ENCODE data around the gene ZNF423. TPM values are rescaled to one million over a fixed set of nuclear protein-coding genes. Genes with fewer than 3 reads are reported as not detected.

The ZNF423 gene
- polyA plus RNA-seq, 4 donors: 0.54 to 10.3 (median 2.9) TPM; not detected in 1

DNA sequence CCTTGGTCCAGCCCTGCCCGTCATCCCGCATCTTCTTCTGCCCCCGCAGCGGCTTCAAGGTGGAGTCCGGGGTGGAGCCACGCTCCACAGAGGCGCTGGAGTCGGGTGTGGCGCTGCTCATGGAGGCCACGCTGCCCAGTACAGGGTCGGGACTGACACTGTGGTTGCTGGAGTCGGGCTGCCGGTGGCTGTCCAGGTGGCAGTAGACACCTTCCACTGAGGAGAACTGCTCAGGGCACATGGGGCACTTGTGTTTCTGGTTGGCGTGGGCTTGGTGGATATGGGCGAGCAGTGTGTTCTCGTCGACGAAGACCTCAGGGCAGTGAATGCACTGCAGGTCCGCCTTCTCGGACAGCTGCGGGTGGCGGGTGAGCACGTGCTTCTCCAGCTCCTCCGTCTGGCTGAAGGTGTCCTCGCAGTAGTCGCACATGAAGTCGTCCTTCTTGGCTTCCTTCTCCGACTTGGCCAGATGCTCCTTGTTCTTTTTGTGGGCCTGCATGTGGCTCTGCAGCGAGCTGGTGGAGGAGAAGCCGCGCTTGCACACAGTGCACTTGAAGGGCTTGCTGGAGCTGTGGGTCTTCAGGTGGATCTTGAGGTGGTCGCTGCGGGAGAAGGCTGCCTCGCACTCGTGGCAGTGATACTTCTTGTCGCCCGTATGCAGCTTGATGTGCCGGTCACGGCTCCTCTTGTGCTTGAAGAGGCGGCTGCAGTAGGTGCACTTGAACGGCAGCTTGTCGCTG, 217.8 kb downstream of the ZNF423 start:
- Histone ChIP-seq H3K4me1 (ENCODE audit: control insufficient read depth in 3 of 3, insufficient read depth in 2 of 3, low read depth in 1 of 3, low read length in 2 of 3) (peaks cover 0 to 20% (median 0%) of the 10 kb centered on the region in 3 donors), H3K4me3 (ENCODE audit: low read depth in 1 of 3, low read length in 3 of 3) (no peak overlapping the region), H3K27me3 (ENCODE audit: control insufficient read depth in 3 of 3, insufficient read depth in 3 of 3, low read length in 3 of 3) (no peaks in the 10 kb centered on the region), H3K36me3 (ENCODE audit: control insufficient read depth in 3 of 3, insufficient read depth in 2 of 3, low read depth in 1 of 3, low read length in 3 of 3) (peaks cover 0 to 44% (median 0%) of the 10 kb centered on the region in 3 donors), H3K9me3 (ENCODE audit: control insufficient read depth in 2 of 2, insufficient read depth in 1 of 2, low read depth in 1 of 2, low read length in 1 of 2) (no peaks in the 10 kb centered on the region), H3K27ac (ENCODE audit: low read depth in 1 of 3, low read length in 2 of 3) (no peak overlapping the region)
- no peak for FAIRE-seq
- DNase-seq: no peak
- WGBS, 3 donors: 87 to 91% (median 91%) methylated on average over 42 of the region's 42 CpGs

DNA sequence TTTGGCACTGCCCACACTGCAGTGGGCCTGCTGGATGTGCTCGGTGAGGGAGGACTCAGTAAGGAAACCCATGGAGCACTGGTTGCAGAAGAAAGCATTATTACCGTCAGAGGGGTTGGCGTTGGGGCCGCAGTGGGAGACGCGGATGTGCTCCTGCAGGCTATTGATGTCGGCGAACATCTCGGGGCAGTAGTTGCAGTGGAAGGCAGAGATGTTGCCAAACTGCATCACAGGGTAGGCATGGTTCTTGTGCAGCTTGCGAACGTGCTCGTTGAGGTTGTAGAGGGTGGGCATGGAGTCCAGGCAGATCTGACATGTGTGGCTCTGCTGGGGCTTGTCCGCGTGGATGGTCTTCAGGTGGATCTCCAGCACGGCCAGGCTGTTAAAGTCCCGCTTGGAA, 218.4 kb downstream of the ZNF423 start:
- FAIRE-seq (no peak), DNase-seq (no peak)
- Histone ChIP-seq H3K27me3 (ENCODE audit: control insufficient read depth in 3 of 3, insufficient read depth in 3 of 3, low read length in 3 of 3) (no peaks in the 10 kb centered on the region), H3K36me3 (ENCODE audit: control insufficient read depth in 3 of 3, insufficient read depth in 2 of 3, low read depth in 1 of 3, low read length in 3 of 3) (peaks cover 0 to 48% (median 0%) of the 10 kb centered on the region in 3 donors), H3K4me3 (ENCODE audit: low read depth in 1 of 3, low read length in 3 of 3) (no peak overlapping the region), H3K4me1 (ENCODE audit: control insufficient read depth in 3 of 3, insufficient read depth in 2 of 3, low read depth in 1 of 3, low read length in 2 of 3) (peaks cover 0 to 20% (median 0%) of the 10 kb centered on the region in 3 donors), H3K27ac (ENCODE audit: low read depth in 1 of 3, low read length in 2 of 3) (no peak overlapping the region), H3K9me3 (ENCODE audit: control insufficient read depth in 2 of 2, insufficient read depth in 1 of 2, low read depth in 1 of 2, low read length in 1 of 2) (no peaks in the 10 kb centered on the region)
- WGBS, 3 donors: 95 to 97% (median 96%) methylated on average over 16 of the region's 16 CpGs

DNA sequence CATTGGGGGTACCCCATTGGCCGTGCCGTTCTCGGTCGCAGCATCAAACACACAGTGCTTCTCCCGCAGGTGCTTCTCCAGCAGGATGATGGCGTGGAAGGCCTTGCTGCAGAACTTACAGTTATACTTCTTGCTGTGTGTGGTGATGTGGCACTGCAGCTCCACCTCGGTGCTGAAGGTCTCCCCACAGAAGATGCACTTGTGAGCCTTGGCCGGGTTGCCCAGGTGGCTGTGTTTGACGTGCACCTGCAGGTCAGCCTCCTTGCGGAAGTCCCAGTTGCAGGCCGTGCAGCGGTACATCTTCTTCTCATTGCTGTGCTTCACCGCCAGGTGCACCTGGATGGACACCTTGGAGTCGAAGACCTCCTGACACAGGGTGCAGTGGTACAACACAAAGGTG, 219.3 kb downstream of the ZNF423 start:
- Histone ChIP-seq H3K4me1 (ENCODE audit: control insufficient read depth in 3 of 3, insufficient read depth in 2 of 3, low read depth in 1 of 3, low read length in 2 of 3) (peaks cover 0 to 25% (median 0%) of the 10 kb centered on the region in 3 donors), H3K27ac (ENCODE audit: low read depth in 1 of 3, low read length in 2 of 3) (no peak overlapping the region), H3K36me3 (ENCODE audit: control insufficient read depth in 3 of 3, insufficient read depth in 2 of 3, low read depth in 1 of 3, low read length in 3 of 3) (peaks cover 0 to 53% (median 0%) of the 10 kb centered on the region in 3 donors), H3K9me3 (ENCODE audit: control insufficient read depth in 2 of 2, insufficient read depth in 1 of 2, low read depth in 1 of 2, low read length in 1 of 2) (no peaks in the 10 kb centered on the region), H3K27me3 (ENCODE audit: control insufficient read depth in 3 of 3, insufficient read depth in 3 of 3, low read length in 3 of 3) (no peaks in the 10 kb centered on the region), H3K4me3 (ENCODE audit: low read depth in 1 of 3, low read length in 3 of 3) (no peak overlapping the region)
- 88 to 95% (median 93%) methylated on average over 14 of the region's 14 CpGs for WGBS, 3 donors
- no peak for FAIRE-seq
- DNase-seq: no peak

DNA sequence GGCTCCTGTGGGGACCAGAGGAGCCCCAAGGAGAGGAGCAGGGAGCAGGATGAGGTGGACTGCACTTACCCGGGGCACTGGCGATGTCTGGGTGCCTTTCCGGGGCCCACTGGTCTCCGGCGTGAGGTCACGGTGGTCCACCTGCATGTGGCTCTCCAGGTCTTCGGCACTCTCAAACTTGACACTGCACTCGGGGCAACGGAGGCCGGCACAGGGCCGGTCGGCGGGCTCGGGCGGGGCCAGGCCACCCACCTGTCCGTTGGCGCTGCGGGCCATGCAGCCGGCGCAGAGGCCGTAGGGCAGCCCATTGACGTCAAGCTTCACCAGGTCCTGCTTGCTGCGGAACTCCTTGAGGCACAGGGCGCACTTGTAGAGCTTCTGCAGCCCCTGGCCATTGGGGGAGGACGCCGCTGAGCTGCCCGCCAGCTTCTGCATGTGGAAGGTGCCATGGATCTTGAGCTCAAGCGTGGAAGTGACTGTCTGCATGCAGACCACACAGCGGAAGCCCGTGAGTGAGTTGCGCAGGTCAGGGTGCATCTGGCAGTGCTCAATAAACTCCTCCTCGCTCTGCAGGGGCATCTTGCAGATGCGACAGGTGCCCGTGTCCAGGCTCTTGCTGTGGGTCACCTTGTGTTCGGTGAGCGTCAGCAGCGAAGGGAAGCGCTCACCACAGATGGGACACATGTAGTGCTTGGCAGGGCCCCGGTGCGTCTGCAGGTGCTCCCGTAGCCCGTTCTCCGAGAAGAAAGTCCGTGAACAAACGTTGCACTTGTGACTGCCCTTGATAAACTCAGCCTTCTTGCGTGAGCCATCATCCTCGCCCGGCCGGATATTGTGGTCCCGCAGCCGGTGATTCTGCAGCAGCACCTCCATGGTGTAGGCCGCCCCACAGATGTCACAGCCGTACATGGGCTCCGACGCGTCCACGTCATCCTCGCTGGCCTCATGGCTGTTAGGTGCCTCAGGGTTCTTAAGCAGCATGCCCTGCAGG, 220.0 kb downstream of the ZNF423 start:
- 90 to 95% (median 93%) methylated on average over 58 of the region's 58 CpGs for WGBS, 3 donors
- FAIRE-seq: no peak

DNA sequence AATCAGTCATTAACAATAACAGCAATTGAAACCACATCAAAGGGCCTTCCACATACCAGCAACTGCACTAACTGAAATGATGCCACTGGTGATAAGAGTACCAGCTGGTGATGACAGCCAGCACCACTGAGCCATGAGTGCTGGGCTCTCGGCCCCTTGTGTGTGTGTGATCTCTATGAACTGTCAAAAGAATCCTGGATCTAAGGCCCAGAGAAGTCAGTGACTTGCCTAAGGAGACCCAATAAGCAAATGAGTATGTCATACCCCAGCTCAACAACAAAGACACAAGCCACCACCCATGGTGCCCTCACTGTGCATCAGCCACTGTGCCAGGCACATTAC, 220.9 kb downstream of the ZNF423 start:
- FAIRE-seq (no peak), DNase-seq (no peak)
- WGBS, 3 donors: 55 to 82% (median 60%) methylated on average over 1 of the region's 1 CpG
- H3K4me1 ChIP-seq (ENCODE audit: control insufficient read depth in 3 of 3, insufficient read depth in 2 of 3, low read depth in 1 of 3, low read length in 2 of 3): peaks cover 0 to 20% (median 0%) of the 10 kb centered on the region in 3 donors
- H3K36me3 ChIP-seq (ENCODE audit: control insufficient read depth in 3 of 3, insufficient read depth in 2 of 3, low read depth in 1 of 3, low read length in 3 of 3): peaks cover 0 to 55% (median 0%) of the 10 kb centered on the region in 3 donors
- no peaks in the 10 kb centered on the region for H3K9me3 ChIP-seq (ENCODE audit: control insufficient read depth in 2 of 2, insufficient read depth in 1 of 2, low read depth in 1 of 2, low read length in 1 of 2)
- H3K4me3 ChIP-seq (ENCODE audit: low read depth in 1 of 3, low read length in 3 of 3): no peak overlapping the region
- H3K27ac ChIP-seq (ENCODE audit: low read depth in 1 of 3, low read length in 2 of 3): no peak overlapping the region
- no peaks in the 10 kb centered on the region for H3K27me3 ChIP-seq (ENCODE audit: control insufficient read depth in 3 of 3, insufficient read depth in 3 of 3, low read length in 3 of 3)

More for the DNA sequence above, 220.0 kb downstream of the ZNF423 start:
- H3K27me3 ChIP-seq (ENCODE audit: control insufficient read depth in 3 of 3, insufficient read depth in 3 of 3, low read length in 3 of 3): no peaks in the 10 kb centered on the region
- peaks cover 0 to 53% (median 0%) of the 10 kb centered on the region in 3 donors for H3K36me3 ChIP-seq (ENCODE audit: control insufficient read depth in 3 of 3, insufficient read depth in 2 of 3, low read depth in 1 of 3, low read length in 3 of 3)
- no peak overlapping the region for H3K27ac ChIP-seq (ENCODE audit: low read depth in 1 of 3, low read length in 2 of 3)
- DNase-seq: no peak
- H3K4me1 ChIP-seq (ENCODE audit: control insufficient read depth in 3 of 3, insufficient read depth in 2 of 3, low read depth in 1 of 3, low read length in 2 of 3): peaks cover 0 to 24% (median 0%) of the 10 kb centered on the region in 3 donors
- no peaks in the 10 kb centered on the region for H3K9me3 ChIP-seq (ENCODE audit: control insufficient read depth in 2 of 2, insufficient read depth in 1 of 2, low read depth in 1 of 2, low read length in 1 of 2)
- no peak overlapping the region for H3K4me3 ChIP-seq (ENCODE audit: low read depth in 1 of 3, low read length in 3 of 3)

DNA sequence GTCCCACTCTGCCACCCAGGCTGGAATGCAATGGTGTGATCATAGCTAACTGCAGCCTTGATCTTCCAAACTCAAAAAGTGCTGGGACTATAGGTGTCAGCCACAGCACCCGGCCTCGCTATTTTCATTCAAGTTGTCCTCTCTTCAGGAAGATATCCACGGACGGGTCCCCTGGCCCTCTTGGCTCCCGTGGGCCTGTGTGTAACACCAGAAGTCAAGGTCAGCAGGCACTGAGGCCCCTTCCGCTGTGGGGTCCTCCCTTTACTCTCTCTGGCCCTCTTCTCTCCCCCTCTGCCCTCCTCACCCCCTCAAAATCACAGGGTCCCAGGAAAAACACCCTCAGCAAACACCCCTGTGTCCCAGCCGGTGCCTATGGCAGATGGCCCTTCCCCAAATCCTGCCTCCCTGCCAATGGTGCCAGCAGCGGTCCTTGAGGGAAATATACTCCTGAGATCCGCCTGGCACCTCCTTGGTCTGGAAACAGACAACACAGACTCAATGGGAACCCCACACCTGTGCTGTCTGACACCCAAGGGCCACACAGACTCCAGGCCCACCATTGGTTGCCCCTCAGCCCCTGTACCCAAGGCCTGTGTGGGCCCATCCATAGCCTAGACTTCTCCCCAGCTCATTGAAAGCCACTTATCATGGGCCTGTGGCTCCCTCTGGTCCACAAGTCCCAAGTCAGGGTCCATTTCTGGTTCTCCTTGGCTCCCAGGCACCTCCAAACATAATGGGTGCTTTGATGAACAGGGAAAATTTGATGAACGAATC, 221.5 kb downstream of the ZNF423 start:
- H3K27me3 ChIP-seq (ENCODE audit: control insufficient read depth in 3 of 3, insufficient read depth in 3 of 3, low read length in 3 of 3): no peaks in the 10 kb centered on the region
- H3K36me3 ChIP-seq (ENCODE audit: control insufficient read depth in 3 of 3, insufficient read depth in 2 of 3, low read depth in 1 of 3, low read length in 3 of 3): peaks cover 0 to 59% (median 0%) of the 10 kb centered on the region in 3 donors
- no peak for DNase-seq
- no peak overlapping the region for H3K4me3 ChIP-seq (ENCODE audit: low read depth in 1 of 3, low read length in 3 of 3)
- peaks cover 0 to 15% (median 0%) of the 10 kb centered on the region in 3 donors for H3K4me1 ChIP-seq (ENCODE audit: control insufficient read depth in 3 of 3, insufficient read depth in 2 of 3, low read depth in 1 of 3, low read length in 2 of 3)
- 72 to 89% (median 77%) methylated on average over 10 of the region's 10 CpGs for WGBS, 3 donors
- H3K9me3 ChIP-seq (ENCODE audit: control insufficient read depth in 2 of 2, insufficient read depth in 1 of 2, low read depth in 1 of 2, low read length in 1 of 2): peaks cover 0 to 4% of the 10 kb centered on the region in 2 donors
- no peak overlapping the region for H3K27ac ChIP-seq (ENCODE audit: low read depth in 1 of 3, low read length in 2 of 3)
- FAIRE-seq: no peak

DNA sequence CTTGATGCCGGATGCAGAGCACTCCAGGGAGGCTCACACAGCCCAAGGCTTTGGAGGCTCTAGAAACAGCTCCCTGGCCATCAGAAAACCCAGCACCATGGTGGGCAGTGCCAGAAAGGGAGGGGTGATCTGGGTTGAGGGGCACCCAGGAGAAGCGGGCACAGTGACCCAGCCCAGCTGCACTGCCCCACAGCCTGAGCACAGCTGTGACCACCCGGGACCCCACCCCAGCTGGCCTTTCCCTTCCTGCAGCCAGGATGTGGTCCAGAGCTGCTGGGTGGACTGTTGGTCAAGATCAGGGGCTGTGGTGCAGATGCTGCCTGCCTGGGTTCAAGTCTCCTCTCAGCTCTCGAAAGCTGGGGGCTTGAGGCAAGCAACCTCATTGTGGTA, 223.1 kb downstream of the ZNF423 start:
- peaks cover 0 to 13% of the 10 kb centered on the region in 2 donors for H3K9me3 ChIP-seq (ENCODE audit: control insufficient read depth in 2 of 2, insufficient read depth in 1 of 2, low read depth in 1 of 2, low read length in 1 of 2)
- peaks cover 0 to 52% (median 0%) of the 10 kb centered on the region in 3 donors for H3K36me3 ChIP-seq (ENCODE audit: control insufficient read depth in 3 of 3, insufficient read depth in 2 of 3, low read depth in 1 of 3, low read length in 3 of 3)
- H3K4me3 ChIP-seq (ENCODE audit: low read depth in 1 of 3, low read length in 3 of 3): no peak overlapping the region
- DNase-seq: no peak
- 56 to 87% (median 83%) methylated on average over 4 of the region's 4 CpGs for WGBS, 3 donors
- no peak overlapping the region for H3K27ac ChIP-seq (ENCODE audit: low read depth in 1 of 3, low read length in 2 of 3)
- no peak for FAIRE-seq
- peaks cover 0 to 8% (median 0%) of the 10 kb centered on the region in 3 donors for H3K4me1 ChIP-seq (ENCODE audit: control insufficient read depth in 3 of 3, insufficient read depth in 2 of 3, low read depth in 1 of 3, low read length in 2 of 3)
- H3K27me3 ChIP-seq (ENCODE audit: control insufficient read depth in 3 of 3, insufficient read depth in 3 of 3, low read length in 3 of 3): no peaks in the 10 kb centered on the region

Data from small intestine (tissue), 7 donors.